Panc1 (cell line): ENCODE data around the gene TMEM163.

ENCODE experiments used
- CTCF ChIP-seq: fragments of 450-650 bp; IDR thresholded peaks from 2 replicates; pipeline ENCODE4 v1.5.1; 2017; ENCODE audit warnings: mild to moderate bottlenecking
- POLR2AphosphoS5 ChIP-seq: IDR thresholded peaks from 2 replicates; pipeline ENCODE4 v1.6.1; 2012; ENCODE audit warnings: mild to moderate bottlenecking, low read depth, low read length, moderate library complexity
- SIN3A ChIP-seq: IDR thresholded peaks from 2 replicates; pipeline ENCODE4 v1.6.1; 2012; ENCODE audit warnings: low read depth, mild to moderate bottlenecking, low read length, moderate library complexity, borderline replicate concordance; ENCODE audit not compliant: insufficient read depth
- TCF7L2 ChIP-seq: IDR thresholded peaks from 2 replicates; pipeline ENCODE4 v1.6.1; 2011; ENCODE audit warnings: mild to moderate bottlenecking, low read depth, low read length, inconsistent platforms
- TF ChIP-seq, protein P1 (sequence below), 2 experiments: IDR thresholded peaks; 2 replicates each; pipeline ENCODE4 v1.6.1; 2011 to 2012; ENCODE audit warnings: low read depth in 2 of 2, control low read depth in 1 of 2, low read length in 1 of 2, mild to moderate bottlenecking in 1 of 2, moderate library complexity in 1 of 2; ENCODE audit not compliant: insufficient read depth in 1 of 2

DNA sequence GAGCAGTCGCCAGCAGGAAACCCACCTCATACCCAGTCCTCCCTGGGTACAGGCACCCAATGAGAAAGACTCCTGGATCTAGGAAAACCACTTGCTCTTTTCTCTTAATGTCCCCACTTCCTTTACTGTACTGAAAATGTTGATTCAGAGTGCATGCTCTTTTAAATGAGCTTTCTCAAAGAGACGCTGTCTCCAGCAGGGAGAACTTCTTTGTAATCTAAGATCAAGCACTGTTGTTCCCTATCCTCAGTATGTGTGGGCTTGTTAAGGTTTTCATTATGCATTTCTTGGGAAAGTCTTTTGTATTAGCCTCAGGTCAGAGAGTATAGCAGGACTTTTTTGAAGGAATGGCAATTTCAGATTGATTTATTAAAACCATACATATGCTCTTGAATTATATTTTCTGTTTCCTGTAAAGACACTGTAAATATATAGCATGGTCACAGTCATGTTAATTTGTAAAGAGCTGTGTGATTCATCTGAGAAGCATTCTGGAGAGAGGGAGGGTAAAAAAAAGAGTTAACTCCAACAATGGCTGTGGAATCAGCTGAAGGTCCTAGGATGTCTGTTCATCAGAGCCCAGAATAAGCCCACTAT lies 286.9 kb downstream of the TMEM163 start:
- TF ChIP-seq CTCF (no peak), SIN3A (no peak), TCF7L2 (no peak), POLR2AphosphoS5 (no peak)
- TF ChIP-seq, protein P1, sequence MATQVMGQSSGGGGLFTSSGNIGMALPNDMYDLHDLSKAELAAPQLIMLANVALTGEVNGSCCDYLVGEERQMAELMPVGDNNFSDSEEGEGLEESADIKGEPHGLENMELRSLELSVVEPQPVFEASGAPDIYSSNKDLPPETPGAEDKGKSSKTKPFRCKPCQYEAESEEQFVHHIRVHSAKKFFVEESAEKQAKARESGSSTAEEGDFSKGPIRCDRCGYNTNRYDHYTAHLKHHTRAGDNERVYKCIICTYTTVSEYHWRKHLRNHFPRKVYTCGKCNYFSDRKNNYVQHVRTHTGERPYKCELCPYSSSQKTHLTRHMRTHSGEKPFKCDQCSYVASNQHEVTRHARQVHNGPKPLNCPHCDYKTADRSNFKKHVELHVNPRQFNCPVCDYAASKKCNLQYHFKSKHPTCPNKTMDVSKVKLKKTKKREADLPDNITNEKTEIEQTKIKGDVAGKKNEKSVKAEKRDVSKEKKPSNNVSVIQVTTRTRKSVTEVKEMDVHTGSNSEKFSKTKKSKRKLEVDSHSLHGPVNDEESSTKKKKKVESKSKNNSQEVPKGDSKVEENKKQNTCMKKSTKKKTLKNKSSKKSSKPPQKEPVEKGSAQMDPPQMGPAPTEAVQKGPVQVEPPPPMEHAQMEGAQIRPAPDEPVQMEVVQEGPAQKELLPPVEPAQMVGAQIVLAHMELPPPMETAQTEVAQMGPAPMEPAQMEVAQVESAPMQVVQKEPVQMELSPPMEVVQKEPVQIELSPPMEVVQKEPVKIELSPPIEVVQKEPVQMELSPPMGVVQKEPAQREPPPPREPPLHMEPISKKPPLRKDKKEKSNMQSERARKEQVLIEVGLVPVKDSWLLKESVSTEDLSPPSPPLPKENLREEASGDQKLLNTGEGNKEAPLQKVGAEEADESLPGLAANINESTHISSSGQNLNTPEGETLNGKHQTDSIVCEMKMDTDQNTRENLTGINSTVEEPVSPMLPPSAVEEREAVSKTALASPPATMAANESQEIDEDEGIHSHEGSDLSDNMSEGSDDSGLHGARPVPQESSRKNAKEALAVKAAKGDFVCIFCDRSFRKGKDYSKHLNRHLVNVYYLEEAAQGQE (IDR thresholded peaks at IDR 0.05; ENCODE audit: insufficient read depth in 1 of 2, low read depth in 2 of 2, low read length in 1 of 2): no peak
